ENCODE results near the gene TMEM207.

TMEM207 gene

GRCh38 chr3:190444576-190445145 lies 5.0 kb downstream of the TMEM207 start:
- DNase-seq (ENCODE audit: low read depth in 3 of 3, low spot score in 1 of 3): no peak

- DNase-seq (ENCODE audit: low read depth in 3 of 3, low spot score in 1 of 3): no peak
These were observed 5.7 kb downstream of the TMEM207 start for GRCh38 chr3:190444006-190444405.

GRCh38 chr3:190443257-190443656 lies 6.4 kb downstream of the TMEM207 start:
- no peak for DNase-seq (ENCODE audit: low read depth in 3 of 3, low spot score in 1 of 3)

- DNase-seq (ENCODE audit: low read depth in 3 of 3, low spot score in 1 of 3): no peak
These were observed 7.5 kb downstream of the TMEM207 start for GRCh38 chr3:190442240-190442639.

- no peak for DNase-seq (ENCODE audit: low read depth in 3 of 3, low spot score in 1 of 3)
These were observed 13.4 kb downstream of the TMEM207 start for GRCh38 chr3:190436331-190436730.

- no peak for DNase-seq (ENCODE audit: low read depth in 3 of 3, low spot score in 1 of 3)
These were observed 14.1 kb downstream of the TMEM207 start for GRCh38 chr3:190435618-190436017.

GRCh38 chr3:190433626-190434025 lies 16.1 kb downstream of the TMEM207 start:
- DNase-seq (ENCODE audit: low read depth in 3 of 3, low spot score in 1 of 3): no peak

GRCh38 chr3:190432216-190432615 lies 17.5 kb downstream of the TMEM207 start:
- DNase-seq (ENCODE audit: low read depth in 3 of 3, low spot score in 1 of 3): no peak

- no peak for DNase-seq (ENCODE audit: low read depth in 3 of 3, low spot score in 1 of 3)
These were observed 18.8 kb downstream of the TMEM207 start for GRCh38 chr3:190430906-190431305.

GRCh38 chr3:190429681-190430080 lies 20.0 kb downstream of the TMEM207 start:
- DNase-seq (ENCODE audit: low read depth in 3 of 3, low spot score in 1 of 3): no peak

- no peak for DNase-seq (ENCODE audit: low read depth in 3 of 3, low spot score in 1 of 3)
These were observed 22.7 kb downstream of the TMEM207 start for GRCh38 chr3:190426806-190427507.

GRCh38 chr3:190425833-190426232 lies 23.9 kb downstream of the TMEM207 start:
- no peak for DNase-seq (ENCODE audit: low read depth in 3 of 3, low spot score in 1 of 3)

- DNase-seq (ENCODE audit: low read depth in 3 of 3, low spot score in 1 of 3): peak in 1 of 3 donors; percentile 4
These were observed 24.9 kb downstream of the TMEM207 start for GRCh38 chr3:190424478-190425439.

- no peak for DNase-seq (ENCODE audit: low read depth in 3 of 3, low spot score in 1 of 3)
These were observed 25.6 kb downstream of the TMEM207 start for GRCh38 chr3:190424108-190424477.

- no peak for DNase-seq (ENCODE audit: low read depth in 3 of 3, low spot score in 1 of 3)
These were observed 35.4 kb downstream of the TMEM207 start for GRCh38 chr3:190414297-190414696.

- DNase-seq (ENCODE audit: low read depth in 3 of 3, low spot score in 1 of 3): no peak
These were observed 45.0 kb downstream of the TMEM207 start for GRCh38 chr3:190404715-190405114.

GRCh38 chr3:190401963-190402362 lies 47.7 kb downstream of the TMEM207 start:
- DNase-seq (ENCODE audit: low read depth in 3 of 3, low spot score in 1 of 3): no peak

GRCh38 chr3:190399677-190400076 lies 50.0 kb downstream of the TMEM207 start:
- no peak for DNase-seq (ENCODE audit: low read depth in 3 of 3, low spot score in 1 of 3)

GRCh38 chr3:190397889-190398288 lies 51.8 kb downstream of the TMEM207 start:
- DNase-seq (ENCODE audit: low read depth in 3 of 3, low spot score in 1 of 3): no peak

- no peak for DNase-seq (ENCODE audit: low read depth in 3 of 3, low spot score in 1 of 3)
These were observed 53.7 kb downstream of the TMEM207 start for GRCh38 chr3:190396001-190396400.

- no peak for DNase-seq (ENCODE audit: low read depth in 3 of 3, low spot score in 1 of 3)
These were observed 61.0 kb downstream of the TMEM207 start for GRCh38 chr3:190388703-190389102.
